Measurements from ENCODE around the gene KIAA1210.

- no peak for TF ChIP-seq GATA2 (IDR thresholded peaks at IDR 0.05; ENCODE audit: low read depth, low read length)
- no peak for TF ChIP-seq GATA3 (IDR thresholded peaks at IDR 0.05; ENCODE audit: low read depth, low read length)
Observed at GRCh38 chrX:119028733-119029330, 98.8 kb downstream of the KIAA1210 start.

Data from SH-SY5Y (cell line).